ENCODE data around the gene CEP126.
A peak's percentile ranks its signal among the peaks of the same experiment; 100 is the strongest.

DNA sequence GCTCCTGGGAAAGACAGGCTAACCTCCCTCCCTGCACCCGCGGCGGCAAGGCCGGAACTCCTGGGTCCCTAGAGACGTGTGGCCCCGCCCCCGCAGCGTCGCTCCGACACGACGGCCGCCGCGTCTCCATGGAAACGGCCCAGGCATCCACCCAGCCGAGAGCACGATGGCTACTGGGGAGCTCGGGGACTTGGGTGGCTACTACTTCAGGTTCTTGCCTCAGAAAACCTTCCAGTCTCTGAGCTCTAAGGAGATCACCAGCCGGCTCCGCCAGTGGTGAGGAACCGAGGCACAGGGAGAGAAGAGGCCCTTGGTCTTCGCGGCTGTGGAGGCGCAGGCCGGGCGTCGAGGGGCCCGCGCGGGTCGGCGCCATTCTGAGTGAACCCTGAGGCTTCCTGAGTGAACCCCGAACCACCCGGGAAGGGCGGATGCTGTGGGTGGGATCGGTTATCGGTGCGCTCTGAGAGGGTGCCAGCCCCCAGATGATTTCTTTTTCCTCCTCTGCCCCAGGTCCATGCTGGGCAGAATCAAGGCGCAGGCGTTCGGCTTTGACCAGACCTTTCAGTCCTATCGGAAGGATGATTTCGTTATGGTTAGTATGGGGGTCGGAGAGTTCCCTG, 132.6 kb downstream of the CEP126 start, which contains the start of gene CFAP300:
- TF ChIP-seq, protein P1, sequence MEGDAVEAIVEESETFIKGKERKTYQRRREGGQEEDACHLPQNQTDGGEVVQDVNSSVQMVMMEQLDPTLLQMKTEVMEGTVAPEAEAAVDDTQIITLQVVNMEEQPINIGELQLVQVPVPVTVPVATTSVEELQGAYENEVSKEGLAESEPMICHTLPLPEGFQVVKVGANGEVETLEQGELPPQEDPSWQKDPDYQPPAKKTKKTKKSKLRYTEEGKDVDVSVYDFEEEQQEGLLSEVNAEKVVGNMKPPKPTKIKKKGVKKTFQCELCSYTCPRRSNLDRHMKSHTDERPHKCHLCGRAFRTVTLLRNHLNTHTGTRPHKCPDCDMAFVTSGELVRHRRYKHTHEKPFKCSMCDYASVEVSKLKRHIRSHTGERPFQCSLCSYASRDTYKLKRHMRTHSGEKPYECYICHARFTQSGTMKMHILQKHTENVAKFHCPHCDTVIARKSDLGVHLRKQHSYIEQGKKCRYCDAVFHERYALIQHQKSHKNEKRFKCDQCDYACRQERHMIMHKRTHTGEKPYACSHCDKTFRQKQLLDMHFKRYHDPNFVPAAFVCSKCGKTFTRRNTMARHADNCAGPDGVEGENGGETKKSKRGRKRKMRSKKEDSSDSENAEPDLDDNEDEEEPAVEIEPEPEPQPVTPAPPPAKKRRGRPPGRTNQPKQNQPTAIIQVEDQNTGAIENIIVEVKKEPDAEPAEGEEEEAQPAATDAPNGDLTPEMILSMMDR (IDR thresholded peaks at IDR 0.05): no peak
- TF ChIP-seq POLR2A (IDR thresholded peaks at IDR 0.05): peak in 1 of 2 donors; percentile 24
